ENCODE results near the gene HCRTR2. TPM values are rescaled to one million over a fixed set of nuclear protein-coding genes. Genes with fewer than 3 reads are reported as not detected.

Gene HCRTR2
- total RNA-seq, 1 experiment from 2014 or later, result not detected

GRCh38 chr6:55320696-55321086 lies 146.4 kb downstream of the HCRTR2 start (continued):
- no peak for TF ChIP-seq ZMAT4 (CRISPR knock-in tag; IDR thresholded peaks at IDR 0.05)

- Mint-ChIP-seq H3K36me3 (no peaks in the 10 kb centered on the region), H3K27ac (no peak within 1 kb of the TSS), H3K27me3 (ENCODE audit: low read depth) (no peaks in the 10 kb centered on the region), H3K4me3 (no peak within 1 kb of the TSS), H3K9me3 (no peaks in the 10 kb centered on the region), H3K4me1 (peaks cover 9% of the 10 kb centered on the region)
- TF ChIP-seq NR2C2 (CRISPR knock-in tag; IDR thresholded peaks at IDR 0.05) (no peak), EMX1 (CRISPR knock-in tag; IDR thresholded peaks at IDR 0.05) (no peak), GRHL2 (CRISPR knock-in tag; IDR thresholded peaks at IDR 0.05; ENCODE audit: insufficient replicate concordance, severe bottlenecking) (no peak), TEAD4 (CRISPR knock-in tag; IDR thresholded peaks at IDR 0.05) (no peak), ZBTB21 (CRISPR knock-in tag; IDR thresholded peaks at IDR 0.05; ENCODE audit: borderline replicate concordance) (no peak), AFF4 (CRISPR knock-in tag; IDR thresholded peaks at IDR 0.05; ENCODE audit: borderline replicate concordance) (no peak), ELF4 (CRISPR knock-in tag; IDR thresholded peaks at IDR 0.05; ENCODE audit: low read depth) (no peak), ZNF219 (CRISPR knock-in tag; IDR thresholded peaks at IDR 0.05; ENCODE audit: borderline replicate concordance) (no peak), MYBL2 (CRISPR knock-in tag; IDR thresholded peaks at IDR 0.05) (no peak), IRF2 (CRISPR knock-in tag; IDR thresholded peaks at IDR 0.05; ENCODE audit: borderline replicate concordance, low read depth) (no peak), IRF1 (CRISPR knock-in tag; IDR thresholded peaks at IDR 0.05) (no peak), NR3C1 (CRISPR knock-in tag; conservative IDR thresholded peaks at IDR 0.05; ENCODE audit: low read depth) (no peak), GABPB1 (CRISPR knock-in tag; IDR thresholded peaks at IDR 0.05) (no peak), RELA (CRISPR knock-in tag; IDR thresholded peaks at IDR 0.05; ENCODE audit: borderline replicate concordance) (no peak), SP1 (CRISPR knock-in tag; conservative IDR thresholded peaks at IDR 0.05) (no peak)
- CTCF ChIA-PET, result no interaction called here
- ATAC-seq, result no peak
- POLR2A ChIA-PET, result no interaction called here
- no peak for DNase-seq (ENCODE audit: low spot score)
Measured at GRCh38 chr6:55327169-55327568, 152.9 kb downstream of the HCRTR2 start, which contains the start of gene GFRAL. TSS of gene GFRAL (plus strand) at chr6:55327469. CDS start at chr6:55327555, 86 bp downstream.

Other genes with a start within 250 kb of the HCRTR2 start
- not detected in 3 replicates for gene GFRAL, start 153.0 kb downstream of the HCRTR2 start, total RNA-seq (2021)